HG02973 (cell line): ENCODE results near the gene CREM.
"Not testable (repeated sequence)": the region's sequence is repeated elsewhere in the genome, so short reads cannot be mapped to it uniquely, and the experiment has no call there.

ENCODE experiments used
- ATAC-seq: cut with Tn5 transposase; IDR thresholded peaks from one replicate; pipeline ENCODE4 v1.9.1; 2021; ENCODE audit warnings: moderate library complexity; ENCODE audit not compliant: unreplicated experiment

Gene CREM

GRCh38 chr10:35126530-35127288 is at the start of gene CREM:
Gene CREM (plus strand): TSS chr10:35126846. CDS start chr10:35137836, 10,990 bp downstream.
- ATAC-seq: peak; percentile 75

DNA sequence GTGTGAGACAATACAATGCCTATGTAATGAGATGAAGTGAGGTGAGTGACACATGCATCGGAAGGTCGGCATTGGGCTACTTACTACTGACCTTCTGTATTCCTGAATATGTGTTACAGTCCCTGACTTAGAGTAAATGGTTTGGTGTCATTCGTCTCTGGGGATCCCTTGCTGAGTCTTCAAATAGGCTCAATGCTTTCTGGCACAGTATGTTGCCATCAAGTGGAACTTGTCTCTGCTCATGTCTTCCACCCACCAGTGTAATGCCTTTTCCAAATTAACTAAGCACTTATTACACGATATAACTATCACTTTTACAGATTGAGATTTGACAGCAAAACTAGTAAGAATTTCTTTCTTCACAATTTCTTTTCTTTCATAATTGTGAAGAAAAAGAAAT is 47.4 kb upstream of the CREM start:
- ATAC-seq: no peak

DNA sequence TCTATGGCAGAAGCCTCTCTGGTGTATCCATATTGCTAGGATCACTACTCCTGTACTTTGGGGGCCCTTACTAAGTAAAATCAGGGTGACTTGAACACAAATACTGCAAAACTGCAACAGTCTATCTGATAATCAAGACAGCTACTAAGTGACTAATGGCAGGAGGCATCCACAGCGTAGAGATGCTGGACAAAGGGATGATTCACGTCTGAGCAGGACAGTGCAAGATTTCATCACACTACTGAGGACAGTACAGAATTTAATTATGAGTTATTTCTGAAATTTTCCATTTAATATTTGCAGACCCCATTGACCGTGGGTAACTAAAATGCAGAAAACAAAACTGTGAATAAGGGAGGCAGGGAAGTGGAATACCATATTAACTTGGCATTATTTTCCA is 46.9 kb upstream of the CREM start:
- no peak for ATAC-seq

- not testable (repeated sequence) for ATAC-seq
These were observed 46.4 kb upstream of the CREM start for GRCh38 chr10:35080261-35080660.

DNA sequence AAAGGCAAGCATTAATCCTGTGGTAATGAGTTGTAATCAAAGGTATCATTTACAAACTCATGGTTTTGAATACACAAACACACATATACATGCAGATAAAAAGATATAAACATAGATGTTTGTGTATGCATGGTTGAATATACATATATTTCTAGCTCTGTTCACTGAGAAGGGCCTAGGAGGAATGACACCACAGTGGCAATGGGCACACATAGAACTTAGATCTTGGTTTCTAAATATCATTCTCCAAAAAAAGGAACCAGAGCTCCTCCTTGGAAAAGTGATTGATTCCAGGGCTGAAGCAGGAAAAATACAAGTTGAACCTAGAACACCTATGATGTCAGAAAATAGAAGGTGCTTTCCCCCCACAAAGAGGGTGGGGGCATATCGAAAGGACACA is 43.4 kb upstream of the CREM start:
- no peak for ATAC-seq

DNA sequence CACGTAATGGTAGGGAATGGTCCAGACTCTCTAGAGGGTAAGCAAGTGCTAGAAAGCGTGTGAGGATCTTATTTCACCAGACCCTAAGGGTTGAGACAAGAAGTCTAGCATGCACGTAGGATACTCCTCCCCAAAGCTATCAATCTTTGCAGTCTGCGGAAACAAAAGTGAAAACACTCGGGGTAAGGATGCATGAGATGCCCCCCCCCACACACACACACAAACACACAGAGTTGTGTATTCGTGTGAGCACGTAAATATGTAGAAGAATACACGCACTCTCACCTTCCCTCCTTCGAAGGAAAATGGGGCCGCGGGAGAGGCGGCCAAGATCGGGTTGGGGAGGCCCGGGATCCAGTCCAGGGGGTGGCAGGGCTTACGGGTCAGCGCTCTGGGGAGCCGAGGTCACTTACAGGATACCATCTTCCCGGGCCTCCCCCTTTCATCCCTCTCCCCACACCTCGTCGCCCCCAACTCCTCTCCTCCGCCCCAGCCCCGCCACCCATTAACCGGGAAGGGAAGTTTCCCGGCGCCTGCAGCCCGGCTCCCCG is 37.0 kb upstream of the CREM start:
- peak; percentile 21 for ATAC-seq

- peak; percentile 95 for ATAC-seq
These were observed 36.3 kb upstream of the CREM start, which contains the start of gene CUL2 for GRCh38 chr10:35090162-35090954. Gene CUL2 (minus strand): TSS chr10:35090341. CDS start chr10:35071317, 19,024 bp downstream.

GRCh38 chr10:35091994-35092790 is 34.5 kb upstream of the CREM start:
- no peak for ATAC-seq

DNA sequence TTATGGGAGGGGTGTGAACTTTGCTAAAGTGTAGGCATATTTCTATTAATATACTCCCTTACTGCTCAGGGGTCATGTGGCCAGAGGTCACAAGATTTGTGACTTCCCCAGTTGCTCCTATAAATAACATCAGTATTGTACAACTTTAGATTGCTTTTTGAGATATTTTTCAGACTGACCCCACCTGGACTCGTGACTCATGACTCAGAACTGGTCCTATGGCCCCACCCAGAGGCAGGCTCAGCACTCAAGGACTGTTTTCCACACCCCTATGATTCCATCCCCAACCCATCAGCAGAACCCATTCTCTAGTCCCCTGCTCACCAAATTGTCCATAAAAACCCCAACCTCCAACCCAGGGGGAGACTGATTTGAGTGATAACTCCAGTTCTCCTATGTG is 33.8 kb upstream of the CREM start:
- no peak for ATAC-seq

GRCh38 chr10:35096312-35096711 is 30.3 kb upstream of the CREM start:
- no peak for ATAC-seq

DNA sequence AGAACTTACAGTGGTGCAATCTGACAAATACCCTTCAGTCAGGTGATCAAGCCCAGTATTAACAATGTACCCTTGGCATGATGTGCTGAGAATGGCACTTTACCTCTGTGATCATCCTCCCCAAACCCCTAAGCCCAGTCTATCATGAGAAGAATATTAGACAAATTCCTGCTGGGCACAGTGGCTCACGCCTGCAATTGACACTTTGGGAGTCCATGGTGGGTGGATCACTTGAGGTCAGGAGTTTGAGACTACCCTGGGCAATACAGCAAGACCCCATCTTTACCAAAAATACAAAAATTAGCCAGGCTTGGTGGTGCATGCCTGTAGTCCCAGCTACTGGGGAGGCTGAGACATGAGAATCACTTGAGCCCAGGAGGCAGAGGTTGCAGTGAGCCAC is 29.1 kb upstream of the CREM start:
- no peak for ATAC-seq

DNA sequence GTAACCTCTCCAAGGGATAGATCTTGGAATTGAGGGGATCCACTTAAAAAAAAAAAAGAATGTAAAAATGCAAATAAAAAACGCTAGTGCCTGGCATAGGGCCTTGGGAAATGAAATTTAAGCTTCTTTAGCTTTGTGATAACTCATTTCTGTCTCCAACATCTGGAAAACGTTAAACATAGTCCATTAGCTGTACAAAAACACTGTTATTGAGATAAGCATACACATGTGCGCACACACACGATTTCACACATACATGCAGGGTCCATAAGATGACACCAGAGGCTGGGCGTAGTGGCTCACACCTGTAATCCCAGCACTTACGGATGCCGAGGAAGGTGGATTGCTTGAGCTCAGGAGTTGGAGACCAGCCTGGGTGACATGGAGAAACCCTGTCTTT is 22.8 kb upstream of the CREM start:
- ATAC-seq: no peak

DNA sequence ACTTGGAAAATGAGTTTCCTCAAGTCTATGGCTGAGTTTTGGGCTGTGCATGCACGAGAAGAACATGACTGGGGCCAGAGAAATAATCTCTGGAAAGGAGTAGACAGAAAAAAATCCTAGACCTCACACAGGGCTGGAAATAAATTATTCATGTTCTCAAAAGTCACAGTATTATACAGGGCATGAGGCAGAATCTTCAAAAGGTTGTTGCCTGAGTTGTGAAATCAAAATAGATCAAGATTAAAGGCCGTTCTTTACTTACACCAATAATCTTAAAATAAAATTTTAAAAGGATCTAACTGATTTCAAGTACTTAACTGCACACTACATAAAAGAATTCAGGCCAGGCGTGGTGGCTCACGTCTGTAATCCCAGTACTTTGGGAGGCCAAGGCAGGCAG is 14.1 kb upstream of the CREM start:
- ATAC-seq: no peak

DNA sequence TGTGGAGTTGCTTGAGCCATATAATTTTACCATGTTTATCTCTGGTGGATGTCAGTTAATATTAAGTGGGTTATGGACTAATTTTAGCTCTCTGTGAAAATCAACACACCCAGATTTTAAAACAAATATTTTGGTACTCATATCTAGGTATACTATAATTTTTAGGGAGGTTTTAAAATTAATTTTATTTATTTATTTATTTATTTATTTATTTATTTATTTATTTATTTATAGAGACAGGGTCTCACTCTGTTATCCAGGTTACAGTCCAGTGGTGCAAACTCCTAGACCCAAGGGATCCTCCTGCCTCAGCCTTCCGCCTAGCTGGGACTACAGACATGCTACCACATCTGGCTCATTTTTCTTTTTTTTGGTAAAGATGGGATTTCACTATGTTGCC is 7.3 kb upstream of the CREM start:
- no peak for ATAC-seq

- no peak for ATAC-seq
These were observed 2.1 kb upstream of the CREM start for GRCh38 chr10:35124540-35124939.

DNA sequence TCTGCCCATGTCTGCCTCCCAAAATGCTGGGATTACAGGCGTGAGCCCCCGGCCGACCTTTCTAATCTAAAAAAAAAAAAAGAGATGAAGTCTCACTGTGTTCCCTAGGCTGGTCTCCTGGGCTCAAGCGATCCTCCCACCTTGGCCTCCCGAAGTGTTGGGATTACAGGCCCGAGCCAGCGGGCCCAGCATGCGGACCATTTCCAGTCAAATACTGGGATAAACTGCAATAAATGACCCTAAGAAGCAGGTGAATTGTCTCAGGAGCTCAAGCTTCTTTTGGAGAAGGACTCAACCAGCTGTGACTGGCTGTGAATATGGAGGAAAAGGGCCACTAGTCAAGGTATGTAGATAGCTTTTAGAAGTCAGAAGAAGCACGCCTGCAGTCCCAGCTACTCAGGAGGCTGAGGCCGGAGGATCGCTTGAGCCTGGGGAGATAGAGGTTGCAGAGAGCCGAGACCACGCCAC is 550 bp upstream of the CREM start:
- no peak for ATAC-seq

- no peak for ATAC-seq
These were observed 744 bp downstream of the CREM start for GRCh38 chr10:35127289-35127891.

GRCh38 chr10:35129185-35129674 is 2.6 kb downstream of the CREM start:
- no peak for ATAC-seq

GRCh38 chr10:35130663-35131062 is 4.0 kb downstream of the CREM start:
- no peak for ATAC-seq

DNA sequence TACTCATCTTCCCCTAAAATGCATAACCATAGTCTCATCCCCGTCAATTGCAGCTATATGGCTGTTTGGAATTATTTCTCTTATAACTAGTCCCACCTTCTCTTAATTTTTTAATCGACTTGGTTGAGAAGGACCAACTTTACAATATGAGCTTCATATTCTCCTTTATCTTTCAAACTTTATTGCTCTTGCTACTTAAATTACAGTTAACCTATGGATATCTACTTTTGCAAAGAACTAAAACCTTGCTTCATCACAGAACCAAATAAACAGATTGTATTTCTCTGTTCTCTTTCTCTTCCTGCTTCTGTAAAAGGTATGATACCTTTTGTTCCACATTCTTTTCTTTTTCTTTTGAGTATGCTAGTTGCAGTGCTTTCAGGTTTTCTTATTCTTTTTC is 6.1 kb downstream of the CREM start:
- no peak for ATAC-seq
